Lower leg skin (tissue), 3 donors: Measurements from ENCODE around the gene IMMP2L.

Experiments used
- CTCF ChIP-seq, 3 donors: fragments of 450-650 bp; IDR thresholded peaks; one replicate each; pipeline ENCODE4 v1.5.1; 2016; ENCODE audit warnings: antibody characterized with exemption in 3 of 3, mild to moderate bottlenecking in 3 of 3, moderate library complexity in 2 of 3
- POLR2A ChIP-seq, 2 donors: fragments of 450-650 bp; IDR thresholded peaks; one replicate each; pipeline ENCODE4 v1.6.1; 2016 to 2017; ENCODE audit warnings: antibody characterized with exemption in 2 of 2, mild to moderate bottlenecking in 1 of 2, moderate library complexity in 1 of 2

GRCh38 chr7:111205251-111205650 lies 357.0 kb downstream of the IMMP2L start:
- TF ChIP-seq POLR2A (IDR thresholded peaks at IDR 0.05) (no peak), CTCF (IDR thresholded peaks at IDR 0.05) (no peak)
